Measurements from ENCODE around the gene HPN.
"Not testable (repeated sequence)": the region's sequence is repeated elsewhere in the genome, so short reads cannot be mapped to it uniquely, and the experiment has no call there.

HPN gene

DNA sequence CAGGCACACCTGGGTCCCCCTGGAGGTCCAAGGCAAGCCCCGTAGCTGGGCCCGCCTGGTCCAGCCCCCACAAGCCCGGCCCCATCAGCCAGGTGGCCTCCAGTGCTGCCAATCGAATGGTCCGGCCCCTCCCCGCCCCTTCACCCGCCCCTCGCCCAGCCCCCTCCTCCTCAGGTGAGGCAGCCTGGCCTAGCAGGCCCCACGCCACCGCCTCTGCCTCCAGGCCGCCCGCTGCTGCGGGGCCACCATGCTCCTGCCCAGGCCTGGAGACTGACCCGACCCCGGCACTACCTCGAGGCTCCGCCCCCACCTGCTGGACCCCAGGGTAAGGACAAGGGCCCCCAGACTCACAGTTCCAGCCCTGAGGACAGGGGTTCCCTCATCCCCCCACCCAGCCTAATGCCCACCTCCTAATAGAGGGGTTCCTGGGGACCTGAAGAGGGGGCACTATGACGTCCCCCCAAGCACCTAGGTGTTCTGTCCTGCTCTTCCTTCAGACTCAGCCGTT is at the start of gene HPN:
Gene HPN (plus strand): TSS at position 174 of the 508 bp plus-strand sequence. CDS start 786 bp downstream, outside the sequence.
- Mint-ChIP-seq H3K4me3 (no peak within 1 kb of the TSS), H3K27me3 (ENCODE audit: low read depth) (peaks cover 19% of the 10 kb centered on the region), H3K4me1 (ENCODE audit: low read depth) (peaks cover 16% of the 10 kb centered on the region), H3K27ac (no peak within 1 kb of the TSS), H3K9me3 (no peaks in the 10 kb centered on the region), H3K36me3 (ENCODE audit: low read depth) (no peaks in the 10 kb centered on the region)
- no peak for DNase-seq (ENCODE audit: low spot score)

DNA sequence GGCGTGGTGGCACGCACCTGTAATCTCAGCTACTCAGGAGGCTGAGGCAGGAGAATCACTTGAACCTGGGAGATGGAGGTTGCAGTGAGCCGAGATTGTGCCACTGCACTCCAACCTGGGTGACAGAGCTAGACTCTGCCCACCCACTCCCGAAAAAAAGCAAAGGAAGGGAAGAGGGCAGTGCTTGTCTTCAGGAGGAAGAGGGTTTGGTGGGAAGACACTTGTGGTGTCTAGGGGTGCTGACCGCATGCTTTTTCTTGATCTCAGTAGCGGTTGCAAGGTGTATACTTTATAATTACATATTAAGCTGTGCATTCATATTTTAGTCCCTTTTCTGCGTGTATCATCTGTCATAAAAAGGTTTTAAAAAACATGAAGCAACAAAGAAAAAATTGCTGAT is 48.9 kb upstream of the HPN start:
- not testable (repeated sequence) for H3K27me3 Mint-ChIP-seq (ENCODE audit: low read depth); H3K9me3 Mint-ChIP-seq; H3K4me3 Mint-ChIP-seq; DNase-seq (ENCODE audit: low spot score); H3K27ac Mint-ChIP-seq; H3K36me3 Mint-ChIP-seq (ENCODE audit: low read depth)
- peaks cover 17% of the 10 kb centered on the region for H3K4me1 Mint-ChIP-seq (ENCODE audit: low read depth)

DNA sequence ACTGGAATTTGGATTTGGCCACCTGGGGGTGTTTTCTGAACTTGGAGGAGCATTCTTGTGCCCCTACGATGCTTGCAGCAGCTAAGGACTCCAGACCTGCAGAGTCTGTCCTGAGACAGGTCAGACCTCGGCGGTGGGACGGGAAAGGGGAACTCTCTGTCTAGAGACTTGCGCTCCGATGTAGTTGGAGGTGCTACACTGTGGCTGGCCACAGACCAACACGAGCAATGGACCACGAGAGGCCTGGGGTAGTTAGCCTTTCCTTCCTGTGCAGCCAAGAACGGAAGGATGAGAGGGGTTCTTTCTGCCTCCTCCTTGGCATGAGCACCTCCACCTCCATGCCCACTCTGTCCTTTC is 47.3 kb upstream of the HPN start:
- Mint-ChIP-seq H3K4me3 (no peak overlapping the region), H3K36me3 (ENCODE audit: low read depth) (no peaks in the 10 kb centered on the region), H3K27me3 (ENCODE audit: low read depth) (no peaks in the 10 kb centered on the region)

DNA sequence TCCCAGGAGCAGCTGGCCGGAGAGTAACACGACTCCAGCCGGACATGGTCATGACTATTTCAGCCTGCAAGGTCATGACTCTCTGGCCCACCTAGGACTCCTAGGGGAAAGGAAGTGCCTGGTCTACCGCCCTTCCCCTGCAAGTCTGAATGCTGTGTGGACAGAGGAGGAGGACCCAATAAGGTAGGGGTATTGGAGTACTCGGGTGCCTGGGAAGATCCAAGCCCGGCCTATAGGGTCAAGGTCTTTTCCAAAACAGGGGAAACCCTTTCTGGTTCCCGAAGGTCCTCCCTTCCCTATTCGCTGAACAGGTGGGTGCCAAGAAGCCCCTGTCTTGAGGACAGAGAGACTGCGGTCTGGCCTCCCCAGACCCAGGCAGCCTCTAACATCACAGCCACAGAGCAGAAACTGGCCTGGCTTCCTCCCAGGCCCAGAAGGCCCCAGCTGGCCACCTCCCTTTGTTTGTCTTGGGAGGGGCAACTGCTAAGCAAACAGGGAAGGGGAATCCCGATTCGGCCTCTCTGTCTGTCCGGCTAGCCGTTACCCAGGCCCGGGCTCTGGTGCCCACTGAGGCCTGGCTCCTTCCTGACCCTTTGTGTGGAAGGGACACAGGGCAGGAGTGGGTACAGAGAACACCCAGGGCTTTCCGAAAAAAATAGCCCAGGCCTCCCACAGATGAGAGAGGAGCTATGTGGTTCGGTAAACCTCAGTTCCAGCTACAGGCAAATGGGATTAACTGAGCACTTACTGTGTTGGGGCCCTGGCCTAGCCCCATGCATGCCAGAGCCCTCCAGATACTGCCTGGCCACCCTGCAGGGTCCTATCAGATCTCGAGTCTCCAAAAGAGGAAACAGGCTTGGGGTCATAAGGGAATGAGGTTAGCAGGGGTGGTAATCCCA is 46.6 kb upstream of the HPN start:
- Mint-ChIP-seq H3K4me1 (ENCODE audit: low read depth) (peaks cover 26% of the 10 kb centered on the region), H3K4me3 (no peak overlapping the region), H3K9me3 (no peaks in the 10 kb centered on the region), H3K27me3 (ENCODE audit: low read depth) (no peaks in the 10 kb centered on the region), H3K36me3 (ENCODE audit: low read depth) (no peaks in the 10 kb centered on the region), H3K27ac (no peak overlapping the region)
- DNase-seq (ENCODE audit: low spot score) = no peak

More for the DNA sequence above, 47.3 kb upstream of the HPN start:
- peaks cover 28% of the 10 kb centered on the region for H3K4me1 Mint-ChIP-seq (ENCODE audit: low read depth)
- H3K9me3 Mint-ChIP-seq = no peaks in the 10 kb centered on the region
- no peak overlapping the region for H3K27ac Mint-ChIP-seq
- no peak for DNase-seq (ENCODE audit: low spot score)

DNA sequence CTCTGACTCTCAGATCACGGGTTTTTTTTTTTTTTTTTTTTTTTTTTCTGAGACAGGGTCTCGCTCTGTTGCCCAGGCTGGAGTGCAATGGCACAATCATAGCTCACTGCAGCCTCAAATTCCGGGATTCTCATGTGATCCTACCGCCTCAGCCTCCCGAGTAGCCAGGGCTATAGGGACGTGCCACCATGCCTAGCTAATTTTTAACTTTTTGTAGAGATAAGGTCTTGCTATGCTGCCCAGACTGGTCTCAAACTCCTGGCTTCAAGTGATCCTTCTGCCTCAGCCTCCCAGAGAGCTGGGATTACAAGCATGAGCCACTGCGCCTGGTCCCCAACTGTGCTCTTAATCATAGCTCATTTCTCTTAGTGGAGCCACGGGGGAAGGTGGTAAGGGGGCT is 46.0 kb upstream of the HPN start:
- Mint-ChIP-seq H3K4me1 (ENCODE audit: low read depth) (peaks cover 25% of the 10 kb centered on the region), H3K36me3 (ENCODE audit: low read depth) (no peaks in the 10 kb centered on the region), H3K4me3 (no peak overlapping the region), H3K27me3 (ENCODE audit: low read depth) (no peaks in the 10 kb centered on the region), H3K27ac (no peak overlapping the region), H3K9me3 (no peaks in the 10 kb centered on the region)
- DNase-seq (ENCODE audit: low spot score) = no peak

DNA sequence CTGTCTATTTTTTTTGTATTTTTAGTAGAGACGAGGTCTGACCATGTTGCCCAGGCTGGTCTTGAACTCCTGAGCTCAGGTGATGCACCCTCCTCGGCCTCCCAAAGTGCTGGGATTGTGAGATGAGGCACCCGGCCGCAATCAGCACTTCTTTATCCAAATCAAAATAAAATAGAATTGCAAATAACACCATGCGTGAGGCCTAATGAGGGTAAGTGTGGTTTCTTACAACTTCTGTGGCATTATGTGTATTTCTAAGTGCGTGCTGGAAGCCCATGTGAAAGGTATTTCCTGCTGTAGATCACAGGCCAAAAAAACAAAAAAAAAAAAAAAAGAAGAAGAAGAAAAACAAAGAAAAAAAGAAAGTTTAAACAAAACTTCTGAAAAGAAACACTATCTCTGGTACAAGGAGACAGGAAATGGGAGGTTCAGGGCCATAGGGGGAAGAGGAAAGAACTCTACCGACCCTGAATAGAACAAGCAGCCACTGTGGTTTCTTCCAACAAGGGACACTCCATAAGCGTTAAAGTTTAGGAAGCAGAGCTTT is 44.4 kb upstream of the HPN start:
- DNase-seq (ENCODE audit: low spot score) = no peak
- H3K27ac Mint-ChIP-seq = peak overlapping the region; percentile 97
- peaks cover 34% of the 10 kb centered on the region for H3K4me1 Mint-ChIP-seq (ENCODE audit: low read depth)
- peak overlapping the region; percentile 76 for H3K4me3 Mint-ChIP-seq
- no peaks in the 10 kb centered on the region for H3K9me3 Mint-ChIP-seq
- no peaks in the 10 kb centered on the region for H3K27me3 Mint-ChIP-seq (ENCODE audit: low read depth)
- peaks cover 5% of the 10 kb centered on the region for H3K36me3 Mint-ChIP-seq (ENCODE audit: low read depth)

DNA sequence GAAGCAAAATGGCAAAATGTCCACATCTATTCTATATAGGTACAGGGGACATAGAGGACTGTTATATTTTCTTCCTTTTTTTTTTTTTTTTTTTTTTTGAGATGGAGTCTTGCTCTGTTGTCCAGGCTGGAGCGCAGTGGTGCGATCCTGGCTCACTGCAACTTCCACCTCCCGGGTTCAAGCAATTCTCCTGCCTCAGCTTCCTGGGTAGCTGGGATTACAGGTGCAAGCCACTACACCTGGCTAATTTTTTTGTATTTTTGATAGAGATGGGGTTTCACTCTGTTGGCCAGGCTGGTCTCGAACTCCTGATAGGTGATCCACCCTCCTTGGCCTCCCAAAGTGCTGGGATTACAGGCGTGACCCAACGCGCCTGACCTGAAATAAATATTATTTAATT is 43.3 kb upstream of the HPN start:
- H3K4me3 Mint-ChIP-seq = peak overlapping the region; percentile 76
- H3K27me3 Mint-ChIP-seq (ENCODE audit: low read depth); DNase-seq (ENCODE audit: low spot score); H3K9me3 Mint-ChIP-seq: not testable (repeated sequence)
- peak overlapping the region; percentile 97 for H3K27ac Mint-ChIP-seq
- peaks cover 42% of the 10 kb centered on the region for H3K4me1 Mint-ChIP-seq (ENCODE audit: low read depth)
- H3K36me3 Mint-ChIP-seq (ENCODE audit: low read depth) = peaks cover 11% of the 10 kb centered on the region

DNA sequence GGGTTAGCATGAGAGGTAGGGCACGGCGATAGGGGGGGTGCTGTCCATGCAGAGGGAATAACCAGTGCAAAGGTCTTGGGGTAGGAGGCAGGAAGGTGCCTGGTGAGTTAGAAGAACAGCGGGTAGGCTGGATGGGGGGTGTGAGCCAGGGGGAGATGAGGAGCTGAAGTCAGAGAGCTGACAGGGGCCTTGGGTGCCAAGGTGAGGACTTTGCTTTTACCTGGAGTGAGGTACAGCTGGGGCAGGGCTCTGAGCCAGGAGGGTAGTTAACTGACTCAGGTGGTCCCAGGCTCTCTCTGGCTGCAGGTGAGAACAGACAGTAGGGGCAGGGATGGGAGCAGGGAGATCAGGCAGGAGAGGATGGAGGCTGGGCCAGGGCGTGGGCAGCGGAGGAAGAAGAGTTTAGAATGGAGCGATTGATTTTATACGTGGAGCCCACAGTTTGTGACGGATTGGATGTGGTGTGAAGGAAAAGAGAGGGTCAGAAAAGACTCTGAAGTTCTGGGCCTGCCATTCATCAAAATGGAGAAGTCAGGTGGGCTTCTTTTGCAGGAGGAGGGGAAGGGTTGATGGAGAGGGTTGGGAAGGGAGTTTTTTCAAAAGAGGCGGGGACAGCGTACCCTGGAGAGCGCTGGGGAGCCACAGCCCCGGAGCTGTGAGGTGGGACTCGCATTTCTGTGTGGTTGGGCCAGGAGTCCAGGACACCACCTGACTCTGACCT is 42.6 kb upstream of the HPN start:
- Mint-ChIP-seq H3K4me3 (peak overlapping the region; percentile 85), H3K27ac (peak overlapping the region; percentile 84), H3K27me3 (ENCODE audit: low read depth) (no peaks in the 10 kb centered on the region), H3K9me3 (no peaks in the 10 kb centered on the region), H3K36me3 (ENCODE audit: low read depth) (peaks cover 12% of the 10 kb centered on the region), H3K4me1 (ENCODE audit: low read depth) (peaks cover 49% of the 10 kb centered on the region)
- no peak for DNase-seq (ENCODE audit: low spot score)

DNA sequence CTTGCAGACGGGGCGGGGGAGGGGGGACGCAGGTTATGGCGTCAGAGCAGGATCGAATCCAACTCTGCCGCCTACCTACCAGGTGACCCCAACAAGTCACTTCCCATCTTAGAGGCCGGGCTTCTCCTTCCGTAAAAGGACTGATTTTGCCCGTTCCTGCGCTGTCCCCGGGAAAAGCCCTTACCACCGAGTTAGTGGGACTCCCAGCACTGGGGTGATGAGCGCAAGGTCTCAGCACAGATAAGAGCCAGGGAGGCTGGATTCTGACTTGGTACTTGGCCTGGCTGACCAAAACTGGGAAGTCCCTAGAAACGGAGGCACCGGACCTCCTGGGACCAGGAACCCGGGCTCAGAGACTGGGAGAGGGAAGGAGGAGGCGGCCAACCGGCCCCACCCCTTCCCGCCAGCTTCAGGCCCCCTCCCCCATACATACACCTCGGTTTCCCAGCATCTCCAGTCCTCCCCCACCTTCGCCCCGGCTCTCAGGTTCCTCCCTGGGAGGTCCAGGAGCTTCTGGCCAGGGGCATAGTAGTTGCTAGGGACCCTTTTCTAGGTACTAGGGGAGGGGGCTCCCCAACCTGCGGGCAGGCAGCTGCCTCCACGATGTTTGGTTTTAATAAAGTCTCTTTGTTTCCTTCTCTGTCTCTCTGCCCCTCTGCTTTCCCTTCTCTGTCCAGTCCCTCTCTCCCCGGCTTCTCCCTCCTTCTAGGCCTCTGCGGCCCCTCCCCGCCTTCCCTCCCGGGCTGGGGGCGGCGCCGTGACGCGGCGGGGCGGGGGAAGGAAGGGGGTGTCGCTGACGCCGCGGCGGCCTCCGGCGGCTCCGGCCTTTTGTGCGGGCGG is 41.8 kb upstream of the HPN start, which contains the start of gene GRAMD1A:
Gene GRAMD1A (plus strand): TSS at position 826 of the 840 bp plus-strand sequence. CDS start 156 bp downstream, outside the sequence.
- peak within 1 kb of the TSS; percentile 99 for H3K27ac Mint-ChIP-seq
- H3K4me1 Mint-ChIP-seq (ENCODE audit: low read depth) = peaks cover 51% of the 10 kb centered on the region
- no peaks in the 10 kb centered on the region for H3K9me3 Mint-ChIP-seq
- peaks cover 12% of the 10 kb centered on the region for H3K36me3 Mint-ChIP-seq (ENCODE audit: low read depth)
- no peaks in the 10 kb centered on the region for H3K27me3 Mint-ChIP-seq (ENCODE audit: low read depth)
- DNase-seq (ENCODE audit: low spot score) = peak; percentile 79
- H3K4me3 Mint-ChIP-seq = peak within 1 kb of the TSS; percentile 99

DNA sequence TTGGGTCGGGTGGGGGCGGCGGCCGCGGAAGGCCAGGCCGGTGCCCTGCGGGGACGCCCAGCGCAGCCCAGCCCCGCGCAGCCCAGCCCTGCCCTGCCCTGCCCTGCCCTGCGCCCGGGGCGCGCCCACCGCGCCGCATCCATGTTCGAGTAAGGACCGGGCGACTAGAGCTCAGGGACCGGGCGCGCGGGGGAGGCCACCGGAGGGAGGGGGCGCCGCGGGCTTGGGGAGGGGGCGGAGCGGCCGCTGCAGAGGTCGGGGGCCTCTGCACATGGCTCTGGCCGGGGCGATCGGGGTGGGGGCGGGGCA is 41.2 kb upstream of the HPN start:
- Mint-ChIP-seq H3K27ac (no peak overlapping the region), H3K27me3 (ENCODE audit: low read depth) (no peaks in the 10 kb centered on the region), H3K4me3 (no peak overlapping the region), H3K9me3 (no peaks in the 10 kb centered on the region), H3K36me3 (ENCODE audit: low read depth) (peaks cover 12% of the 10 kb centered on the region), H3K4me1 (ENCODE audit: low read depth) (peaks cover 51% of the 10 kb centered on the region)
- no peak for DNase-seq (ENCODE audit: low spot score)

DNA sequence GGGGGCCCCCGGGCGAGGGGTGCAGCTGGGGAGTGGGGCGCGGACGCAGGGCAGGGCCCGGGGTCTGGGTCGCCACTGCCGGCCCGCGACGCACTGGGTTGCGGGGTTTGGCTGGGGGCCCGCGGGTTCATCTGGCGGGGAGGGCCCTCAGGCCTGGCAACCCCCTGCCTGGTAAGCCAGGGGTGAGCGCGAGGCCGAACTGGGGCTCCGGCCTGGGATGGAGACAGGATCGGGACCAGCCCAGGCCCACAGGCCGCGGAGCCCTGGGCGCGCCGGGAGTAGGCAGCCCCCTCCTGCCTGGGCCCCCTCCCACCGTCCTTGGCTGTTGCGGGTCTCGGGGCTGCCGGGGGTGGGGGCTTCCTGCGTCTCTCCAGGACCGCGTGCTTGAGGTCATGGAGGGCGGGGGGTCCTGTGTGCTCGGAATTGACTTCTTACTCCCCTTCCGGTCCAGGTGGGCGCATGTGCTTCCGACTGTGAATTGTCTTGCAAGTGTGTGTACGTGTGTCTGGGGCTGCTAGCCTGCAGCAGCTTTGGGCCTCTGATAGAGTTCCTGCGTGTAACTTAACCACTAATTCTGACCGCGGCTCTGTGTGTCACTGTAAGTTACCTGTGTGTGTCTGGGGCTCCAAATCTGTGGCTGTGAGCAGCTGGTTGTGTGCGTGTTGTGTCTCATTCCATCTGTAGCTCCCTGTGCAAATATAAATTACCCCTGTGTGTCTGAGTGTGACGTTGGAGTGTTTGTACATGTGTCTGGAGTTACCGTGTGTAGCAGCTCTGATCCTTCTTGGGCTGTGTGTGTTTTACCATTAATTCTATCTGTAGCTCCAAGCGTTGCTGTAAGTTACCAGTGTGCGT is 40.6 kb upstream of the HPN start:
- no peaks in the 10 kb centered on the region for H3K27me3 Mint-ChIP-seq (ENCODE audit: low read depth)
- peaks cover 14% of the 10 kb centered on the region for H3K36me3 Mint-ChIP-seq (ENCODE audit: low read depth)
- H3K27ac Mint-ChIP-seq = peak overlapping the region; percentile 99
- H3K9me3 Mint-ChIP-seq = no peaks in the 10 kb centered on the region
- DNase-seq (ENCODE audit: low spot score) = peak; percentile 59
- H3K4me1 Mint-ChIP-seq (ENCODE audit: low read depth) = peaks cover 51% of the 10 kb centered on the region
- peak overlapping the region; percentile 99 for H3K4me3 Mint-ChIP-seq

DNA sequence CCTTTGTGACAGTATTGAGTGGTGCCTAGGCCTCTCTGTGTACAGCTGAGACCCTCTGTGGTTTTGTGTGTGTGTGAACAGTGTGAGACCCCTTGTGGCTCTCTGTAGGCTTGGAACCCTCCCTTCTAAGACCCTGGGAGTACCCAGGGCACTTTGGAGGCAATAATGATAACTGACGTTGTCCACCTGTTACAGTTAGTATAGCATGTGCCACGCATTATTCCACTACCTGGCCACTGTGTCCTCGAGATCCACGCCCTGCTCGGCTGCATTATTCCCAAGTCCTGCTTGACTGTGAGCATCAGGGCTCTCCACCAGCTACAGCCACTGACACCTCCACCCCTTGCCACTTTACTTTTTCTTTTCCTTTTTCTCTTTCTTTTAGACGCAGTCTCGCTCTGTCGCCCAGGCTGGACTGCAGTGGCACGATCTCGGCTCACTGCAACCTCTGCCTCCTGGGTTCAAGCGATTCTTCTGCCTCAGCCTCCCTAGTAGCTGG is 39.4 kb upstream of the HPN start:
- Mint-ChIP-seq H3K9me3 (no peaks in the 10 kb centered on the region), H3K4me1 (ENCODE audit: low read depth) (peaks cover 51% of the 10 kb centered on the region), H3K27me3 (ENCODE audit: low read depth) (no peaks in the 10 kb centered on the region), H3K36me3 (ENCODE audit: low read depth) (peaks cover 20% of the 10 kb centered on the region), H3K4me3 (peak overlapping the region; percentile 99), H3K27ac (peak overlapping the region; percentile 99)
- DNase-seq (ENCODE audit: low spot score) = no peak
